Activated CD8-positive, alpha-beta memory T cell treated with anti-CD3 and anti-CD28 coated beads, Interleukin-2, amount 50 U/mL, for 24 hours (primary cell): ENCODE results near the gene ZNF488.

Experiments
- DNase-seq: peaks from one replicate; pipeline ENCODE4 v3.0.0-alpha.2; 2020; ENCODE audit errors: extremely low read depth

The ZNF488 gene

DNA sequence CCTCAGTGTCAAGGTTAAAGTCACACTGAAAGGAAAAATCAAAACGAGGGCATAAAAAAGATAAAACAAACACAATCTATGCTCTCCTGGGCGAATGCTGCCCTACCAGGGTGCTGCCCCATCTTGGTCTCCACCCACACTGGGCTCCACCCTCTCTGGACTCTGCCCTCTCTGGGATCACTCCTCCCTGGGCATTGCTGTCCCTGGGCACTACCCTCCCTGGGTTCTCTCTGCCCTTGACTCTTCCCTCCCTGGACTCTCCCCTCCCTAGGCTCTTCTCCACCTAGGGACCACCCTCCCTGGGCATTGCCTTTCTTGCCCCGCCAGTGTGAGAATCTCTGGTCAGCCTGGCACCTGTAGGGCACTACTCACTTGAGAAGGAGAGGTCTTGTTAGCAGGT, 53.3 kb downstream of the ZNF488 start:
- no peak for DNase-seq

DNA sequence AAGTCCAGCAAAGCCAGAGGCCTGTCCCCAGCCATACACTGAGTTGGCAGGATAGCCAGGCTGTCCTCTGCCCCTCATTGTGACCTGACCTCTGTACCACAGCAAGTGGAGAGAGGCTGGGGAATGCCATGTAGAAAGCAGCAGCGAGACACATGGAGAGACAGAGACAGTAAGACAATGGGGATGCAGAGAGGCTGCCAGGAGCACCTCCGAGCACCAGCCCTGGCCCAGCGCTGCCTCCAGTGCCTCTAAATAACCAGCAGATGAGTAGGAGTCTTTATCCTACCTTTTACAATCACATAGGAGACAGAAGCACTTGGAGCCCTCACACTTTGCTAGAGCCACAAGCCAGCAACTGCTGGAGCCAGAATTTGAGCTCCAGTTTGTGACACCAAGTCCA, 53.7 kb downstream of the ZNF488 start:
- no peak for DNase-seq

DNA sequence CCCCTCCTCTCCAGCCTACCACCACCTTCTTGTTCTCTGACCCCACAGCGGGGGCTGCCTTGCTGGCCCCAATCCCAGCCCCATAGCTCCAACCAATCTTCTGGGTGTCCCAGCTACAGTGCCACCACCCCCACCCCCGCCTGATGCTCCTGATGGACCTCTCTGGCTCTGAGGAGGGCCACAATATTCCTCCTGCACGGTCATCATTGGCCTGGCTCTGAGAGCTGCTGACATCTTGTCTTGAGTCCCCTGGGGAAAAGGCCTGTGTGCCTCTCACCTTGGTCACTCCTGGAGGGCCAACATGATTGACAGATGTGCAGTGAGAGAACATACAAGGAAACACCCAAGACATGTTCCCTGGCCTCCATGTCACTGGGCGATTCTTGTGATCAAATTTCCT, 54.2 kb downstream of the ZNF488 start:
- no peak for DNase-seq

DNA sequence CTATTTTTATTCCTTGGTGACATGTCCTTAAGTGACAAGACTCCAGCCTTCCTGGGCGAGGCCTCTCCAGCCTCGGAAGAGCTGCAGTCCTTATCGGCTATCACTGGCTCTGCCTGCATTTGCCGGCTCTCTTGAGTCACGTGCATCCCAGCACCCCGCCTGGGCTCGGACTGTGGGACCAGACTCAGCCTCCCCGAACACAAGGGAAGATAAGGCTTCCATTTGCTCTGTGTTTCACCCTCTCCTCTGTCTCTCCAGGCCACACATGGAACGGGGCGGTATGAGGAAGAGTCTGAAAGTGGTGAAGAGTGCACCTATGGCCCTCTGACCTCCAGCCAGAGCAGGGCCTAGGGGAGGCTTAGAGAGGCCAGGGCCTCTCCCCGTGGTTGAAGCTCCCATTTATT, 57.2 kb downstream of the ZNF488 start:
- no peak for DNase-seq

DNA sequence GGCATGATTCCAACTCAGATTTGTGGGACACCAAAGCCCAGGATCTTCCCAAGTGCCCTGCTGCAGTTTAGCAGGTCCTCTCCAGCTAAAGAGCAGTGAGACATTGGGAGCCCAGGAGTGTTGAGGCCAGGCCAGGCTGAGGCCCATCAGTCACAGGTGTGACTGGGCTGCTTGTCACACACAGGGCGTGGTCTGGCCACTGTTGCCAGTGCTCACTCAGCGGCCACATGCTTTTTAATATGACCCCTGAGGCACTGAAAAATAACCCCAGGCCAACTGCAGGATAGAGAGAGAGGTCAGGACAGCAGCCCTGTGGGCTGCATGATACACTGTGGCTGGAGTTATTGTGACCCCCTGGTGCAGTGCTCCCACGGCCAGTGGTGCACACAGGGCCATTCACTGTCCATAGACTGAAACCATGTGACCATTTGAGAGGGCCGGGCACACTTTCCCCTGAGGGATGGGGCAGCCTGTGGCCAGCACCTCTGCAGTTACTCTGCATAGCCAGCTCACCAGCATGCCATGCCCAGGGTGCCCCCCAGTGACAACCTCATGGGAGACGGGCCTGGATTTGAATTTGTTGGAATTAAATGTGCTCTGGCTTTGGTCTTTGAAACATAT, 57.7 kb downstream of the ZNF488 start:
- DNase-seq = no peak

DNA sequence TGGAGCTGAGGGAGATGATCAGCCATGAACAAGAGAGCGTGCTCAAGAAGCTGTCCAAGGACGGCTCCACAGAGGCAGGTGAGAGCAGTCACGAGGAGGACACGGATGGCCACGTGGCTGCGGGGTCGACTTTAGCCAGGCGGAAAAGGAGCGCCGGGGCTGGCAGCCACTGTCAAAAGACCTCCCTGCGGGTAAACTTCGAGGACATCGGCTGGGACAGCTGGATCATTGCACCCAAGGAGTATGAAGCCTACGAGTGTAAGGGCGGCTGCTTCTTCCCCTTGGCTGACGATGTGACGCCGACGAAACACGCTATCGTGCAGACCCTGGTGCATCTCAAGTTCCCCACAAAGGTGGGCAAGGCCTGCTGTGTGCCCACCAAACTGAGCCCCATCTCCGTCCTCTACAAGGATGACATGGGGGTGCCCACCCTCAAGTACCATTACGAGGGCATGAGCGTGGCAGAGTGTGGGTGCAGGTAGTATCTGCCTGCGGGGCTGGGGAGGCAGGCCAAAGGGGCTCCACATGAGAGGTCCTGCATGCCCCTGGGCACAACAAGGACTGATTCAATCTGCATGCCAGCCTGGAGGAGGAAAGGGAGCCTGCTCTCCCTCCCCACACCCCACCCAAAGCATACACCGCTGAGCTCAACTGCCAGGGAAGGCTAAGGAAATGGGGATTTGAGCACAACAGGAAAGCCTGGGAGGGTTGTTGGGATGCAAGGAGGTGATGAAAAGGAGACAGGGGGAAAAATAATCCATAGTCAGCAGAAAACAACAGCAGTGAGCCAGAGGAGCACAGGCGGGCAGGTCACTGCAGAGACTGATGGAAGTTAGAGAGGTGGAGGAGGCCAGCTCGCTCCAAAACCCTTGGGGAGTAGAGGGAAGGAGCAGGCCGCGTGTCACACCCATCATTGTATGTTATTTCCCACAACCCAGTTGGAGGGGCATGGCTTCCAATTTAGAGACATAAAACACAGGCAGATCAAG, 58.5 kb downstream of the ZNF488 start:
- no peak for DNase-seq

DNA sequence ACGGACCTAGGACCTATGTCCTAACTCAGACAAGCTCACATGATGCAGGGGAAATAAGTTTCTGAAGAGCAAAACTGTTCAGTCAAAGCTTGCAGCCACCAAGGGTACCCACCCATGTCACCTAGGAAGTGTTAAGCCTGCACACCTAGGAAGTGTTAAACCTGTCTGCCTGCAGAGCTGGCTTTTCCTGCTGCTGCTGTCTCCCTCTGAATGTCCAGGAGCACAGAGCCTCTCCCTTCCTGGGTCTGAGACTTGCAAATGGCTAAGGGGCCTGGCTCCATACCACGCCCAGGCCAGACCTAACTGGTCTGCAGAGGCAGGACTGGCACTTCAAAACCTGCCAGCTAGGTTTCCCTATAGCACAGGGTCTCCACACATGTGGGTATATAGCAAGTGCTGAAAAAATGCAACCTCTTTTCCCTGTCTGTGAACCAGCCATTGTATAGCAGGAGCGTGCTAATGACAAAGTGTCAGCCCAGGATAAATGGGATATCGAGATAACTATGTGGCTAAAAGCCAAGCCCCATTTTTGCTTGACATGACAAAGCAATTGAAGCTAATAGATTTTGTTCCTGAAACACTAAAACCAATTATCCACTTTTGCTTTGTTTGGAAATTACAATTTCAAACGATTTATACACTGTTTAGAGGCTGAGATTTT, 60.3 kb downstream of the ZNF488 start:
- DNase-seq = no peak

DNA sequence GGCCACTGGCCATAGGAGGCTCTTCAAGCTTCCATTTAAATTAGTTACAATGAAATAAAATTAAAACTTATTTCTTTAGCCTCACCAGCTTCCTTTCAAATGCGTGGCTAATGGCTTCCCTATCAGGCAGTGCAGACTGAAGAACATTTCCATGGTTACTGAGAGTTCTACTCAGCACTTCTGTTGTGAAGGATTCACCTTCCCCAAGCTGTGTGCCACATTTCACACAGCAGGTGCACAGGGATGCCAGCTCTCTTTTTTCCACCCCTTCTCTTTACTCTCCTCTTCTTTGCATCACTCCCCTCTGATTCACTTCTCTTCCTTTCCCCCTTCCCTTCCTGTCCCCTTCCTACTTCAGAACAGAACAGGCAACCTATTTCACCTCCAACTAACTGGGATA, 61.0 kb downstream of the ZNF488 start:
- DNase-seq = no peak

DNA sequence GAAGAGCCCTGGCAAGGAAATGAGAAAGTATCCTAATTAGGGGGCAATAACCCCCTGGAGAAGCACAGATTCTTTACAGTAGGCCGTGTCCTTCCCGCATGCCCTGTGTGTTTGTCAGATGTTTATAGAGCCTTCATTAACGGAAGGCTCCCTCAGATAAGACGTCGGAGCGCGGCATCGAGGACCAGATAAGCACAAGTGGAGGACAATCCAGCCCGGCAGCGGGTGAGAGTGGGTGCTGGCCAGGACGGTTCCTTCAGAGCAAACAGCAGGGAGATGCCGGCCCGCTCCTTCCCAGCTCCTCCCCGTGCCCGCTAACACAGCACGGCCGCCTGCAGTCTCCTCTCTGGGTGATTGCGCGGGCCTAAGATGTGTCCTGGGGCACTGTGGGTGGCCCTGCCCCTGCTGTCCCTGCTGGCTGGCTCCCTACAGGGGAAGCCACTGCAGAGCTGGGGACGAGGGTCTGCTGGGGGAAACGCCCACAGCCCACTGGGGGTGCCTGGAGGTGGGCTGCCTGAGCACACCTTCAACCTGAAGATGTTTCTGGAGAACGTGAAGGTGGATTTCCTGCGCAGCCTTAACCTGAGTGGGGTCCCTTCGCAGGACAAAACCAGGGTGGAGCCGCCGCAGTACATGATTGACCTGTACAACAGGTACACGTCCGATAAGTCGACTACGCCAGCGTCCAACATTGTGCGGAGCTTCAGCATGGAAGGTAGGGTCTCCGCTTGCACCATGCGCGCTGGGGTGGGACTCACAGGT, 61.6 kb downstream of the ZNF488 start, which contains the start of gene GDF2:
Gene GDF2, plus strand, starts transcription at position 155 of the 762 bp plus-strand sequence. Its CDS starts 215 bp downstream, at position 370.
- no peak for DNase-seq

DNA sequence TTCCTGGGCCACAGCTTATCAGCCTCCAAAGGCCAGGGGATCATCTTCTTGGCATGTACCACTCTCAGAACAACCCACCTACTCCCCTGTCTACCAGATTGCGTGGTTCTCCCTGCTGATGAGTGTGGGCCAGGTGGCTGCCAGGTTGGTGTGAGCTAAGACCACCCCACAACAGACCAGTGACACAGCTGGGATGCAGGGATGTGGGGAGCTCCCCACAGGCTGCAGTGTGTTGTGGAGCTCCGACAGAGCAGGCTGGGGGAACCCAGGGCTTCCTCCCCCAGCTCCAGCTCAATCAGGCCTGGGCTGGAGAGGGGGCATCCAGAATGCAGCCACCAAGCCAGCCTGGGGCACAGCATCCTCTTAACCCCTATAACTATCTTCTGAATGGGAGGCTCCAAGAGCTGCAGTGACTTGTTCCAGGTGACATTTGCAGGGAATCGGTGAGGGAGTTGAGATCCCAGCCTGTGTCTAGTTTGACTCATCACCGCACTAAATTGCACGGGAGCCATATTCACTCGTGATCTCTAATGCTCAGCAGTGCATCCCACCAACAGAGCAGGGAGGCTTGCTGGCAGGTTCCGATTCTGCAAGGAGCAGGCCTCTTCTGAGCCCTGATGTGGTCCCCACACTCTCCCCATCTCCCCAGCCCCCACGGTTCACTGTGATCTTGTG, 62.4 kb downstream of the ZNF488 start:
- no peak for DNase-seq

DNA sequence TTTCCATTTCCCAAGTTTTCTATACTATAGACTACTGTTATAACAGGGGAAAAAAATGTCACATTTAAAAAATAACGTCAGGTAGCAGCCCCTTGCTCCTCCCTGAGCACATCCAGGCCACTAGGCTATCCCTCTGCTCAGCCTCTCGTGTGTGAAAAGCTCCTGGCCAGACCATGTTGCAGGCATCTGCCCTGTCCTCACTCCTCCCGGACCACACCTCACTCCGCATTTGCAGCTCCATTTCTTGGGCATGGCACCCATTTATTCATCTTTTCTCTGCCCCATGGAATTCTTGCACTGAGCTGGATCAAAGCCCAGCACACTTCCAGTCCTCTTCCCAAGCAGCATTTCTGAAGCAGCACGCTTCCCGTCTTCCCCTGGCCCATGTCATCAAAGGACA, 63.3 kb downstream of the ZNF488 start:
- no peak for DNase-seq

DNA sequence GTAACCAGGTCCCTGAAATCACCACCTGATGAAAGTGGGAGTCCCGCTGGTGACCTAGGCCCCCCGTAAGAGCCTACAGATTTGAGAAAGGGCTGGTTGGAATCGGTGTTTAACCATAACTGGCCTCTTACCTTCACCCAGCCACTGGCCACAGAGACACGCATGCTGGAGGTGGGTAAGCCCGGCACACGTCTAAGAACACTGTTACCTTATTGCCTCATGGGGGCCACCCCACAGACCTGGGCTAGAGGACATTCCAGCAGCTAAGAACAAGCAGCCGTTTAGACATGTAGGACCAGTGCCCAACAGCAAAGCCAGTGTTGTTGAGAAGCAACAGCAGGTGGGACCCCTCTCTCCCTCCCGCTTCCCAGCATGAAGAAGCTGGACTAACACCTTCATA, 64.3 kb downstream of the ZNF488 start:
- DNase-seq = no peak

DNA sequence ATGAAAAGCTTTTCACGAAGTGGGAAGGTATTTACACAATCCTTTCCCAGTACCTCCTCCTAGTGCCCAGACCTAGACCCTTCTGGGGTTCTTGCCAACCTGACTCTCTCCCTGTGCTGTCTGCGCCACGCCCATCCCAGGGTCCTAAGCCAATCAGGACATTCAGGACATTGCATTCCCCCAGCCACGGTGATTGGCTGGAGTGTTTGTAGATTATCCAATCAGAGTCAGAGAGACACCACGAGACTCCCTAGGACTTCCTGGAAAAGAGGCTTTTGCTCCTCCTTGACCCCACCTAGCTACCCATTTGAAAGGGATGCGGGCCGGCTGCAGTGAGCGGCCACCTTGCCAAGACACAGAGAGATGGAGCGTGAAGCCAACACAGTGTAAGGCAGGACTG, 65.4 kb downstream of the ZNF488 start:
- no peak for DNase-seq

DNA sequence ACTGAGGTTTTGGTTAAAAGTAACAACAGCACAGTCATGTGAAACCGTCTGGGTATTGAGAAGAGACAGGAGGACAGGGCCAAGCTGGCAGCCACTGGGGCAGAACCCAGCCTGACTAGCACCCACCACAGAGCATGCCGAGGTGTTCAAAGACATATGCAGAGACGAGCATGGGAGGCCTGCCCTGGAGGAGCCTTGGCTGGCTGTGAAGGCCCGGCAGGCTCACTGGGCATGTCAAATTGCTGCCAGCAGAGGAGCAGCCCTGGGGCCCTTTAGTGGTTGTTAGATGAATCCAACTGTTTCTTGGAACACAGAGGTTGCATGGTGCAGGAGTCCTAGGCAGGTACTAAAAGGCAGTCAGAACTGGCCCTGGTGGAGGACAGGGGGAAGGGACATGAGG, 66.8 kb downstream of the ZNF488 start:
- no peak for DNase-seq

DNA sequence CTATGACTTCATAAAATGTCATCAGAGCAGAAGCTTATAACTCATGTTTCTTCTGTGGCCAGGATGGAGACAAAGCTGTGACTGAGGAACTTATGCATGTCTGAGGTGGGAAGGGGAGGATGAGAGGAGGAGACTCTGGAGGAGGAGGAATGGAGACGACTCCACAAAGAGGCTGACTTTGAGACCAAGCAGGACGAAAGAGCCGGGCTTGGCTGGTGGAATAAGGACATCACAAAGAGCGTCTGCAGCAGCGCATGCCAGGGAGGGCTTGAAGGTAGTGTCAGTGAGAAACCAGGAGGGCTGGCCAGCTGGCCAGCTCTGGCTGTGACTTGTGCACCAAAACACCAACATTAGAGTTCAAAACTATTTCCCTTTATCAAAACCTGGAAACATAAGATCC, 68.0 kb downstream of the ZNF488 start:
- DNase-seq = no peak
